ENCODE data around the gene GNAO1.

DNA sequence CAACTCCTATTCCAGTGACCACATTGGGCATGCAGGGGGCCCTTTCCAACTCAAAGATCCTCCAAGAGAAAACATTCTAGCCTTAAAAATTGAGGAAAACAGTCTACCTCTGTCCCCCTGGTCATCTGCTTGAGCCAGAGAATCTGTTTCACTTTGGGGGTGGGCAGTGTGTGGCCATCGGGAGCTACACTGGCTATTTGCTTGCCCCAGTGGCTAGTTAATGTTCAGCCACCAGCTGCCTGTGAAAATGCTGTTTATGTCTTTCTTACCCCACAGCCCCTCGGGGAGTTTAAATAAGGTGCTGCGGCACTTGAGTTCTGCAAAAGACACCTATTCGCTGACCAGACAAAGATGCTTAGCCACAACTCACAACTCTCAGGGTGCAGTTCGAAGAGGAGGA is 43.4 kb downstream of the GNAO1 start:
- TF ChIP-seq POLR2A (IDR thresholded peaks at IDR 0.05) (no peak), CTCF (IDR thresholded peaks at IDR 0.05) (no peak), EP300 (IDR thresholded peaks at IDR 0.05) (no peak)
